Measurements from ENCODE around the gene PPP4R2.

DNA sequence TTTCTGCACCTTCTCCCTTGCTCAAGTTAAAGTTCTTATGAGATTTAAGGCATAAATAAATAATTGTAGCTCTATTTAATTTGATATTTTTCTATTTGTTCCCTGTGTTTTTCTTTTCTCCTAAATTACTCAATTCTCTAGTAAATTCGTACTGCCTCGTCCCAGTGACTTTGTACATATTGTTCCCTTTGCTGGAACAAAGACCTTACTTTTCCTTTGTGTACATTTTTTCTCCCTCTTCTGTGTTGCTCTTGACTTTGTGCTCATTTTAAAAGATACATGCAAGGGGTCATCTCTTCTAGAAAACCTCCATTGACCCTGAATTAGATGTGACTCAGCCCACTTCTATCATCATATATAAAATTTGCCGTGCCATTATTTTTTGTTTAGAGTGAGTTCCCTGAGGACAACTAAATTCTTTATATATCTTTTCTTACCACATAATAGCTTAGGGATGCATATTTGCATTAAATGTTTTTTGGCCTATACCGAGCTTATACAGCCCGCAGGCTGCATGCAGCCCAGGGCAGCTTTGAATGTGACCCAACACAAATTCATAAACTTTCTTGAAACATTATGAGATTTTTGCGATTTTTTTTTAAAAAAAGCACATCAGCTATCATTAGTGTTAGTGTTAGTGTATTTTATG lies 29.6 kb downstream of the PPP4R2 start:
- TF ChIP-seq, protein P1, sequence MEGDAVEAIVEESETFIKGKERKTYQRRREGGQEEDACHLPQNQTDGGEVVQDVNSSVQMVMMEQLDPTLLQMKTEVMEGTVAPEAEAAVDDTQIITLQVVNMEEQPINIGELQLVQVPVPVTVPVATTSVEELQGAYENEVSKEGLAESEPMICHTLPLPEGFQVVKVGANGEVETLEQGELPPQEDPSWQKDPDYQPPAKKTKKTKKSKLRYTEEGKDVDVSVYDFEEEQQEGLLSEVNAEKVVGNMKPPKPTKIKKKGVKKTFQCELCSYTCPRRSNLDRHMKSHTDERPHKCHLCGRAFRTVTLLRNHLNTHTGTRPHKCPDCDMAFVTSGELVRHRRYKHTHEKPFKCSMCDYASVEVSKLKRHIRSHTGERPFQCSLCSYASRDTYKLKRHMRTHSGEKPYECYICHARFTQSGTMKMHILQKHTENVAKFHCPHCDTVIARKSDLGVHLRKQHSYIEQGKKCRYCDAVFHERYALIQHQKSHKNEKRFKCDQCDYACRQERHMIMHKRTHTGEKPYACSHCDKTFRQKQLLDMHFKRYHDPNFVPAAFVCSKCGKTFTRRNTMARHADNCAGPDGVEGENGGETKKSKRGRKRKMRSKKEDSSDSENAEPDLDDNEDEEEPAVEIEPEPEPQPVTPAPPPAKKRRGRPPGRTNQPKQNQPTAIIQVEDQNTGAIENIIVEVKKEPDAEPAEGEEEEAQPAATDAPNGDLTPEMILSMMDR (IDR thresholded peaks at IDR 0.05), result no peak
- TF ChIP-seq POLR2A (IDR thresholded peaks at IDR 0.05), result no peak

Data from esophagus squamous epithelium (tissue), 4 donors.